ENCODE results near the gene OBSCN.

DNA sequence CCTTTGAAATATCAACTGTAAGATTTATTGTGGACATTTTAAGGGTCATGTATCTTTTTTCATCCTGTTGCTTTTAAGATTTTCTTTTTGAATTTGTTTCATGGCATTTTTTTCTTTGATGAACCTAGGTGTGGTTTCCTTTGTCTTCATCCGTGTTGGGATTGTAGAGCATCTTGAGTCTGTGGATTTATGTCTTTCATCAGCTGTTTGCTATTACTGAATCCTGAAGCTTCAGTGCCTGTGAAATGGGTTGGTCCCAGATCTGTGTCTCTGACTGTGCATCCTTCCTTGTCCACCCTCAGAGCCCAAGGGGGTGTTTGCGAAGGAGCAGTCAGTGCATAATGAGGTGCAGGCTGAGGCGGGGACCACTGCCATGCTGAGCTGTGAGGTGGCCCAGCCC lies 37.3 kb downstream of the OBSCN start:
- TF ChIP-seq, protein P1, sequence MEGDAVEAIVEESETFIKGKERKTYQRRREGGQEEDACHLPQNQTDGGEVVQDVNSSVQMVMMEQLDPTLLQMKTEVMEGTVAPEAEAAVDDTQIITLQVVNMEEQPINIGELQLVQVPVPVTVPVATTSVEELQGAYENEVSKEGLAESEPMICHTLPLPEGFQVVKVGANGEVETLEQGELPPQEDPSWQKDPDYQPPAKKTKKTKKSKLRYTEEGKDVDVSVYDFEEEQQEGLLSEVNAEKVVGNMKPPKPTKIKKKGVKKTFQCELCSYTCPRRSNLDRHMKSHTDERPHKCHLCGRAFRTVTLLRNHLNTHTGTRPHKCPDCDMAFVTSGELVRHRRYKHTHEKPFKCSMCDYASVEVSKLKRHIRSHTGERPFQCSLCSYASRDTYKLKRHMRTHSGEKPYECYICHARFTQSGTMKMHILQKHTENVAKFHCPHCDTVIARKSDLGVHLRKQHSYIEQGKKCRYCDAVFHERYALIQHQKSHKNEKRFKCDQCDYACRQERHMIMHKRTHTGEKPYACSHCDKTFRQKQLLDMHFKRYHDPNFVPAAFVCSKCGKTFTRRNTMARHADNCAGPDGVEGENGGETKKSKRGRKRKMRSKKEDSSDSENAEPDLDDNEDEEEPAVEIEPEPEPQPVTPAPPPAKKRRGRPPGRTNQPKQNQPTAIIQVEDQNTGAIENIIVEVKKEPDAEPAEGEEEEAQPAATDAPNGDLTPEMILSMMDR (IDR thresholded peaks at IDR 0.05): no peak
- TF ChIP-seq POLR2A (IDR thresholded peaks at IDR 0.05): no peak
- TF ChIP-seq EP300 (IDR thresholded peaks at IDR 0.05): no peak

Measured in sigmoid colon (tissue), 4 donors.